ENCODE results near the gene DCHS1.

Gene DCHS1

GRCh38 chr11:6673523-6674218 lies 18.1 kb upstream of the DCHS1 start:
- DNase-seq, result no peak

GRCh38 chr11:6671991-6672390 lies 16.4 kb upstream of the DCHS1 start:
- DNase-seq, result no peak

GRCh38 chr11:6670202-6670830 lies 14.7 kb upstream of the DCHS1 start:
- DNase-seq, result no peak

GRCh38 chr11:6667733-6668374 lies 12.2 kb upstream of the DCHS1 start:
- DNase-seq, result no peak

GRCh38 chr11:6666302-6667183 lies 10.9 kb upstream of the DCHS1 start:
- DNase-seq, result no peak

- no peak for DNase-seq
Observed at GRCh38 chr11:6664551-6664950, 8.9 kb upstream of the DCHS1 start.

GRCh38 chr11:6663794-6664469 lies 8.3 kb upstream of the DCHS1 start:
- no peak for DNase-seq

- no peak for DNase-seq
Observed at GRCh38 chr11:6660712-6661111, 5.1 kb upstream of the DCHS1 start.

GRCh38 chr11:6658647-6659046 lies 3.0 kb upstream of the DCHS1 start:
- DNase-seq, result no peak

GRCh38 chr11:6657346-6657745 lies 1.7 kb upstream of the DCHS1 start:
- DNase-seq, result no peak

- no peak for DNase-seq
Observed at GRCh38 chr11:6656936-6657335, 1.3 kb upstream of the DCHS1 start.

GRCh38 chr11:6656584-6656915 lies 941 bp upstream of the DCHS1 start:
- no peak for DNase-seq

- peak; percentile 26 to 31 for DNase-seq
Observed at GRCh38 chr11:6655020-6655789, 404 bp downstream of the DCHS1 start.

- no peak for DNase-seq
Observed at GRCh38 chr11:6654281-6655019, 1.2 kb downstream of the DCHS1 start.

GRCh38 chr11:6653656-6654055 lies 2.0 kb downstream of the DCHS1 start:
- DNase-seq, result no peak

GRCh38 chr11:6653097-6653496 lies 2.5 kb downstream of the DCHS1 start:
- DNase-seq, result no peak

- DNase-seq, result no peak
Observed at GRCh38 chr11:6652182-6652581, 3.4 kb downstream of the DCHS1 start.

GRCh38 chr11:6650980-6651379 lies 4.6 kb downstream of the DCHS1 start:
- peak in 1 of 2 experiments; percentile 12 for DNase-seq

- DNase-seq, result no peak
Observed at GRCh38 chr11:6650104-6650503, 5.5 kb downstream of the DCHS1 start.

- DNase-seq, result no peak
Observed at GRCh38 chr11:6648501-6648900, 7.1 kb downstream of the DCHS1 start.

- DNase-seq, result no peak
Observed at GRCh38 chr11:6647836-6648235, 7.8 kb downstream of the DCHS1 start.

Data from activated CD4-positive, alpha-beta T cell treated with anti-CD3 and anti-CD28 coated beads, Interleukin-2, amount 50 U/mL, for 4 hours (primary cell).